Fibroblast of villous mesenchyme (primary cell): ENCODE results near the gene C14orf132. TPM values are rescaled to one million over a fixed set of nuclear protein-coding genes. Genes with fewer than 3 reads are reported as not detected.

Experiments
- DNase-seq: peaks from one replicate; pipeline ENCODE4 v3.0.0-alpha.2; 2010; ENCODE audit warnings: low read depth
- H3K4me3 ChIP-seq: 2 replicates; pipeline ENCODE4 v1.5.1; 2011; ENCODE audit warnings: low read depth, mild to moderate bottlenecking, low read length
- total RNA-seq: library from RNA; depleted of rRNA; stranded (reverse); fragments of >200 nt; gene quantifications from 2 replicates; pipeline ENCODE4 v1.2.3, GENCODE V29; 2012
- TF ChIP-seq, protein P1 (sequence below): IDR thresholded peaks from 2 replicates; pipeline ENCODE4 v1.5.1; 2012; ENCODE audit warnings: low read depth, mild to moderate bottlenecking, low read length; ENCODE audit not compliant: insufficient read depth

The C14orf132 gene
- total RNA-seq, 1 donor, result 22.9 TPM

- no peak overlapping the region for H3K4me3 ChIP-seq
- TF ChIP-seq, protein P1, sequence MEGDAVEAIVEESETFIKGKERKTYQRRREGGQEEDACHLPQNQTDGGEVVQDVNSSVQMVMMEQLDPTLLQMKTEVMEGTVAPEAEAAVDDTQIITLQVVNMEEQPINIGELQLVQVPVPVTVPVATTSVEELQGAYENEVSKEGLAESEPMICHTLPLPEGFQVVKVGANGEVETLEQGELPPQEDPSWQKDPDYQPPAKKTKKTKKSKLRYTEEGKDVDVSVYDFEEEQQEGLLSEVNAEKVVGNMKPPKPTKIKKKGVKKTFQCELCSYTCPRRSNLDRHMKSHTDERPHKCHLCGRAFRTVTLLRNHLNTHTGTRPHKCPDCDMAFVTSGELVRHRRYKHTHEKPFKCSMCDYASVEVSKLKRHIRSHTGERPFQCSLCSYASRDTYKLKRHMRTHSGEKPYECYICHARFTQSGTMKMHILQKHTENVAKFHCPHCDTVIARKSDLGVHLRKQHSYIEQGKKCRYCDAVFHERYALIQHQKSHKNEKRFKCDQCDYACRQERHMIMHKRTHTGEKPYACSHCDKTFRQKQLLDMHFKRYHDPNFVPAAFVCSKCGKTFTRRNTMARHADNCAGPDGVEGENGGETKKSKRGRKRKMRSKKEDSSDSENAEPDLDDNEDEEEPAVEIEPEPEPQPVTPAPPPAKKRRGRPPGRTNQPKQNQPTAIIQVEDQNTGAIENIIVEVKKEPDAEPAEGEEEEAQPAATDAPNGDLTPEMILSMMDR, result no peak
- DNase-seq, result no peak
Observed at GRCh38 chr14:96088074-96088473, 48.9 kb downstream of the C14orf132 start.

GRCh38 chr14:96088481-96088880, 49.3 kb downstream of the C14orf132 start:
- DNase-seq, result no peak
- TF ChIP-seq, protein P1, result no peak
- H3K4me3 ChIP-seq, result no peak overlapping the region

GRCh38 chr14:96088911-96089310, 49.7 kb downstream of the C14orf132 start:
- no peak for DNase-seq
- H3K4me3 ChIP-seq, result no peak overlapping the region
- TF ChIP-seq, protein P1, result no peak

- TF ChIP-seq, protein P1, result no peak
- DNase-seq, result no peak
- H3K4me3 ChIP-seq, result no peak overlapping the region
Observed at GRCh38 chr14:96089401-96089800, 50.2 kb downstream of the C14orf132 start.

DNA sequence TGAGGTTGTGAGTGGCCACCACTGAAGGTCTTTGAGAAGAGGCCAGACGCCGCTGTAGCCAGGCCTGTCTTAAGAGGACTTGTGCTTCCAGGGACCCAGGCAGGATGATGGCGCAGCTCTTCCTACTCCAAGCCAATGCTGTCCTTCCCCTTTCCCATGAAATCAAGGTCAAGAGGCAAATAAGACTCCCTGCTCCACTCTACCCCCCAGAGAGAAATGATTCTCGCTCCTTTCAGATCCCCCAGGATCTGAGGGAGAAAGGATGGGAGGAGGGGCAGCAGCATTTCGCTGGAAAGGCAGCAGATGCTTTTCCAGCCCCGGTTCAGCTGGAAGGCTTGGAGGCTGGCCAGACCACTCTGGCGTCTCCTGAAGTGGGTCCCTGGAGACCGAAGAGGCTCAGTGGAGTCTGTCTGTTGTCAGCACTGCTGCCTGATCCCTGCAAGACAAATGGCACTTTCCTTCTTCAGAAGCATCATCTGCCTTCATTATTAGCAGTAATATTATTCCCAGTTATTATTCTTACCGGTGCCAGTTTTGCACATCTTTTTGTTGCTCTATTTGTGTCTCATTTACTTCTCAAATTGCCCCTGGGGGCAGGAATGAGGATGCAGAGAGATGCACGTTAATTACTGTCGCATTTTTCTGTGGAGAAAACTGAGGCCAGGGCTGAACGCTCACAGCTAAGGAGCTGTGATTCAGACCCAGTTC, 51.4 kb downstream of the C14orf132 start:
- TF ChIP-seq, protein P1, result peak; percentile 35
- H3K4me3 ChIP-seq, result no peak overlapping the region
- peak; percentile 82 for DNase-seq

GRCh38 chr14:96091149-96091693, 52.1 kb downstream of the C14orf132 start:
- TF ChIP-seq, protein P1, result no peak
- no peak overlapping the region for H3K4me3 ChIP-seq
- no peak for DNase-seq
